Mononuclear cell (primary cell): ENCODE data around the gene NPEPL1. TPM values are rescaled to one million over a fixed set of nuclear protein-coding genes. Genes with fewer than 3 reads are reported as not detected.

Experiments
- H3K27me3 ChIP-seq: 2 replicates; pipeline ENCODE4 v1.6.0; 2011; ENCODE audit warnings: low read length, control low read depth; ENCODE audit not compliant: insufficient read depth
- H3K4me1 ChIP-seq: 2 replicates; pipeline ENCODE4 v1.5.1; 2011; ENCODE audit warnings: mild to moderate bottlenecking, low read length, control low read depth; ENCODE audit not compliant: insufficient read depth
- H3K4me3 ChIP-seq: 2 replicates; pipeline ENCODE4 v1.5.1; 2011; ENCODE audit warnings: mild to moderate bottlenecking, low read length, moderate library complexity
- H3K9me3 ChIP-seq: 2 replicates; pipeline ENCODE4 v1.5.1; 2011; ENCODE audit warnings: low read depth, mild to moderate bottlenecking, control low read depth, low read length
- total RNA-seq: library from RNA; depleted of rRNA; stranded (reverse); fragments of >200 nt; gene quantifications from one replicate; pipeline ENCODE4 v1.2.3, GENCODE V29; 2012

The NPEPL1 gene
- total RNA-seq, 1 donor = 25.5 TPM

- no peaks in the 10 kb centered on the region for H3K9me3 ChIP-seq
- no peak overlapping the region for H3K4me3 ChIP-seq
- H3K4me1 ChIP-seq = peaks cover 2% of the 10 kb centered on the region
- H3K27me3 ChIP-seq = no peaks in the 10 kb centered on the region
Observed at GRCh38 chr20:58699623-58700107, 7.1 kb downstream of the NPEPL1 start.

DNA sequence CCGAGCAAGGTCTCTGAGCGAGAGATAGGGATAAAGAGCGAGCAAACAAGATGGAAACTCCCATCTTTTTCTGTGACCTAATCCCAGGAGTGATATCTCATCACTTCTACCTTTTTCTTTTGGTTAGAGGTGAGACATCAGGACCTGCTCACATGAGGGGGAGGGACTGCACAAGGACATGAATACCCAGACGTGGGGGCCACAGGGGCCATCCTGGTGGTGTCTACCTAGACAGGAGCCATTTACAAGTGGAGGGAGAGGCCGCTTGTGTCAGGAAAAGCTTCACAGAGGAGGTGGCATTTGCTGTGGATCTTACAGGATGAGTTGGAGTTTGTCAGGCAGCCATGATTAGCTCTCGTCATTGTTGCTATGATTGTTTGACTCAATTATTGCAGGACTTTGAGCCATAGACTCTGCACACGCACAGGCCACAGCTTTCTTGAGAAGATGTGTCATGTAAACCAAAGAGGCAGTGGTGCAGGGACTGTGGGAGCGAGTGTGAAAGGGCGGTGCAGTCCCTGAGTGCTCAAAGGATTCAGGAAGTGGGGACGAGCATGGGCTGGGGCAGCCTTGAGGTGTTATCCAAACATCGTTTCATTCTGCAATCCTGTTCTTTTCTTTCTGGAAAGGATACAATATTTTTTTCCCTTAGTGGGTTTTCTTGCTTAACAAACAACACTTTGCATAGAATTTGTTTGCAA, 7.7 kb downstream of the NPEPL1 start:
- no peaks in the 10 kb centered on the region for H3K27me3 ChIP-seq
- no peaks in the 10 kb centered on the region for H3K9me3 ChIP-seq
- no peak overlapping the region for H3K4me3 ChIP-seq
- no peaks in the 10 kb centered on the region for H3K4me1 ChIP-seq

DNA sequence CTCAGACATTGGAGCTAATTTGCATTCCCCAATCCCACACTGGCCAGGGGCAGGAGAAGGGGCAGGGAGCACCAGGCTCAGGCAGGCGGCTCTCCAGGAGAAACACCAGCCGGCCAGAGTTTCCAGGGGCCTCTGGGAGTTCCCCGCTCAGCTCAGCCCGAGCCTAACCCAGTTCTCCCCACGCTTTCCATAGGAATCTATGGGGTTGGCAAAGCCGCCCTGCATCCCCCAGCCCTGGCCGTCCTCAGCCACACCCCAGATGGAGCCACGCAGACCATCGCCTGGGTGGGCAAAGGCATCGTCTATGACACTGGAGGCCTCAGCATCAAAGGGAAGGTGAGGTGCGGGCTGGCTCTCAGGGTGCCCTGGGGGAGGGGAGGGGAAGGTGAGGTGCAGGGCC, 8.2 kb downstream of the NPEPL1 start:
- no peak overlapping the region for H3K4me3 ChIP-seq
- no peaks in the 10 kb centered on the region for H3K9me3 ChIP-seq
- no peaks in the 10 kb centered on the region for H3K27me3 ChIP-seq
- H3K4me1 ChIP-seq = no peaks in the 10 kb centered on the region

- Histone ChIP-seq H3K27me3 (no peaks in the 10 kb centered on the region), H3K9me3 (no peaks in the 10 kb centered on the region), H3K4me3 (no peak overlapping the region), H3K4me1 (no peaks in the 10 kb centered on the region)
Observed at GRCh38 chr20:58701431-58702160, 9.0 kb downstream of the NPEPL1 start.

- H3K4me3 ChIP-seq = no peak overlapping the region
- no peaks in the 10 kb centered on the region for H3K4me1 ChIP-seq
- no peaks in the 10 kb centered on the region for H3K9me3 ChIP-seq
- no peaks in the 10 kb centered on the region for H3K27me3 ChIP-seq
Observed at GRCh38 chr20:58702161-58702510, 9.5 kb downstream of the NPEPL1 start.

DNA sequence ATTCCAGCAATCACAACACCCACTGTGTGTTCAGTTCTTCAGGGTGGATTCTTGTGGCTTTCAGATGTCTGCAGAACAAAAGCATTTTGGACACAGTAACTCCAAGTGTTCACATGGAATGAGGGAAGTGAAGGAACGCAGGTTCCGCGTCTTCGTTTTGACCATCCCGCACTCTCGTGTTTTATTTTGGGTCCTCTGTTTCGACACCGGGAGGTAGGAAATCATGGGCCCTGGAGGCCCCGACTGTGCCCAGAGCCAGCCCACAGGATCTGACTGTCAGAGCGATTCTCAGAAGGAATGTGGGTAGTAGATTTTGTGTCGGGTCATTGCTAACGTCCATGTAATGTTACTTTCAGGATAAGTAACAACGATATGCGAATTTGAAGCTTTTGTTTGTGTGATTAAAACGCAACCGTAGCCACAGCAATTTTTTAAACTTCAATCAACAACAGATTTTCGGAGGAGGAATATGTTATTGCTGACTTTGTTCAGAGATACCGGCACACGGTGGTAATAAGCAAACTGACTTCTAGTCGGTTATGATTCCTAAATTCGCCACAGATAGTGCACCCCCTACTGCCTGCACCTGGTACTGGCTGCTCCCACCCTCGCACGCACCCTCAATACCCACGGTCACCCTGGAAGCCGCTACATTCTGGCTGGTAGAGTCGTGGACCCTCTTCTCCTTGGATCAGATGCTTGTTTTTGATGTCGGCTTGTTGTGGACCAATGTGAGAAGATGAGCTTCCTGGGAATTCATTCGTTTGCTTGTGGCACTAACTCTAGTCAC, 10.5 kb downstream of the NPEPL1 start:
- no peaks in the 10 kb centered on the region for H3K27me3 ChIP-seq
- H3K4me3 ChIP-seq = no peak overlapping the region
- no peaks in the 10 kb centered on the region for H3K9me3 ChIP-seq
- no peaks in the 10 kb centered on the region for H3K4me1 ChIP-seq

- H3K4me1 ChIP-seq = no peaks in the 10 kb centered on the region
- no peaks in the 10 kb centered on the region for H3K9me3 ChIP-seq
- no peaks in the 10 kb centered on the region for H3K27me3 ChIP-seq
- no peak overlapping the region for H3K4me3 ChIP-seq
Observed at GRCh38 chr20:58703765-58704371, 11.3 kb downstream of the NPEPL1 start.

- no peaks in the 10 kb centered on the region for H3K9me3 ChIP-seq
Observed at GRCh38 chr20:58705208-58705926, 12.8 kb downstream of the NPEPL1 start.

GRCh38 chr20:58706150-58706892, 13.7 kb downstream of the NPEPL1 start:
- Histone ChIP-seq H3K4me3 (no peak overlapping the region), H3K9me3 (no peaks in the 10 kb centered on the region), H3K27me3 (no peaks in the 10 kb centered on the region), H3K4me1 (no peaks in the 10 kb centered on the region)

More at GRCh38 chr20:58705208-58705926, 12.8 kb downstream of the NPEPL1 start:
- no peaks in the 10 kb centered on the region for H3K27me3 ChIP-seq
- H3K4me3 ChIP-seq = no peak overlapping the region
- H3K4me1 ChIP-seq = no peaks in the 10 kb centered on the region

- no peaks in the 10 kb centered on the region for H3K4me1 ChIP-seq
- H3K27me3 ChIP-seq = no peaks in the 10 kb centered on the region
- H3K4me3 ChIP-seq = no peak overlapping the region
- H3K9me3 ChIP-seq = no peaks in the 10 kb centered on the region
Observed at GRCh38 chr20:58706975-58707681, 14.5 kb downstream of the NPEPL1 start.

GRCh38 chr20:58707770-58708169, 15.2 kb downstream of the NPEPL1 start:
- Histone ChIP-seq H3K4me3 (no peak overlapping the region), H3K9me3 (no peaks in the 10 kb centered on the region), H3K27me3 (no peaks in the 10 kb centered on the region), H3K4me1 (no peaks in the 10 kb centered on the region)

- no peaks in the 10 kb centered on the region for H3K27me3 ChIP-seq
- no peaks in the 10 kb centered on the region for H3K4me1 ChIP-seq
- H3K4me3 ChIP-seq = no peak overlapping the region
- no peaks in the 10 kb centered on the region for H3K9me3 ChIP-seq
Observed at GRCh38 chr20:58708246-58708931, 15.8 kb downstream of the NPEPL1 start.
